ENCODE results near the gene NEDD4L.
"Not testable (repeated sequence)": the region's sequence is repeated elsewhere in the genome, so short reads cannot be mapped to it uniquely, and the experiment has no call there.

Gene NEDD4L

GRCh38 chr18:58247363-58247834 is 203.4 kb downstream of the NEDD4L start:
- DNase-seq (ENCODE audit: extremely low spot score, insufficient read length, low read depth) (no peak), FAIRE-seq (no peak)

GRCh38 chr18:58249712-58250111 is 205.7 kb downstream of the NEDD4L start:
- DNase-seq (ENCODE audit: extremely low spot score, insufficient read length, low read depth) (no peak), FAIRE-seq (no peak)

GRCh38 chr18:58251416-58251815 is 207.4 kb downstream of the NEDD4L start:
- FAIRE-seq (no peak), DNase-seq (ENCODE audit: extremely low spot score, insufficient read length, low read depth) (no peak)

- FAIRE-seq = no peak
Observed at GRCh38 chr18:58252166-58252565, 208.1 kb downstream of the NEDD4L start.

GRCh38 chr18:58253318-58253717 is 209.3 kb downstream of the NEDD4L start:
- DNase-seq (ENCODE audit: extremely low spot score, insufficient read length, low read depth) = no peak
- FAIRE-seq = no peak

More at GRCh38 chr18:58252166-58252565, 208.1 kb downstream of the NEDD4L start:
- no peak for DNase-seq (ENCODE audit: extremely low spot score, insufficient read length, low read depth)

GRCh38 chr18:58253871-58254270 is 209.8 kb downstream of the NEDD4L start:
- FAIRE-seq = no peak
- no peak for DNase-seq (ENCODE audit: extremely low spot score, insufficient read length, low read depth)

GRCh38 chr18:58254873-58255511 is 211.0 kb downstream of the NEDD4L start:
- DNase-seq (ENCODE audit: extremely low spot score, insufficient read length, low read depth) (no peak), FAIRE-seq (no peak)

- FAIRE-seq (no peak), DNase-seq (ENCODE audit: extremely low spot score, insufficient read length, low read depth) (no peak)
Observed at GRCh38 chr18:58255701-58256311, 211.8 kb downstream of the NEDD4L start.

- DNase-seq (ENCODE audit: extremely low spot score, insufficient read length, low read depth) (no peak), FAIRE-seq (no peak)
Observed at GRCh38 chr18:58256316-58257080, 212.5 kb downstream of the NEDD4L start.

GRCh38 chr18:58257461-58257860 is 213.4 kb downstream of the NEDD4L start:
- DNase-seq (ENCODE audit: extremely low spot score, insufficient read length, low read depth) = no peak
- peak; percentile 61 for FAIRE-seq

GRCh38 chr18:58258692-58259342 is 214.8 kb downstream of the NEDD4L start:
- no peak for FAIRE-seq
- no peak for DNase-seq (ENCODE audit: extremely low spot score, insufficient read length, low read depth)

GRCh38 chr18:58263055-58263957 is 219.3 kb downstream of the NEDD4L start:
- peak; percentile 45 for FAIRE-seq
- DNase-seq (ENCODE audit: extremely low spot score, insufficient read length, low read depth) = no peak

GRCh38 chr18:58264075-58264474 is 220.0 kb downstream of the NEDD4L start:
- no peak for FAIRE-seq

GRCh38 chr18:58264840-58265239 is 220.8 kb downstream of the NEDD4L start:
- no peak for FAIRE-seq
- DNase-seq (ENCODE audit: extremely low spot score, insufficient read length, low read depth) = no peak

More at GRCh38 chr18:58264075-58264474, 220.0 kb downstream of the NEDD4L start:
- DNase-seq (ENCODE audit: extremely low spot score, insufficient read length, low read depth) = no peak

- not testable (repeated sequence) for DNase-seq (ENCODE audit: extremely low spot score, insufficient read length, low read depth); FAIRE-seq
Observed at GRCh38 chr18:58265489-58265888, 221.5 kb downstream of the NEDD4L start.

GRCh38 chr18:58266291-58266690 is 222.3 kb downstream of the NEDD4L start:
- DNase-seq (ENCODE audit: extremely low spot score, insufficient read length, low read depth) (no peak), FAIRE-seq (no peak)

GRCh38 chr18:58267493-58267892 is 223.5 kb downstream of the NEDD4L start:
- DNase-seq (ENCODE audit: extremely low spot score, insufficient read length, low read depth) = no peak
- no peak for FAIRE-seq

- no peak for FAIRE-seq
Observed at GRCh38 chr18:58268849-58269248, 224.8 kb downstream of the NEDD4L start.

GRCh38 chr18:58269931-58270330 is 225.9 kb downstream of the NEDD4L start:
- DNase-seq (ENCODE audit: extremely low spot score, insufficient read length, low read depth) (no peak), FAIRE-seq (no peak)

More at GRCh38 chr18:58268849-58269248, 224.8 kb downstream of the NEDD4L start:
- DNase-seq (ENCODE audit: extremely low spot score, insufficient read length, low read depth) = no peak
